Prostate gland (tissue), 2 donors: ENCODE results near the gene TCP1.

Source experiments
- CTCF ChIP-seq, 4 experiments: fragments of 200-600 bp in 2 of 4; fragments of 450-650 bp in 2 of 4; sonication (generic) in 2 of 4; IDR thresholded peaks; 1 replicate in 3 of 4; 2 replicates in 1 of 4; pipeline ENCODE4 v1.5.1; 2016 to 2019; ENCODE audit warnings: antibody characterized with exemption in 4 of 4, mild to moderate bottlenecking in 2 of 4, moderate library complexity in 2 of 4
- POLR2AphosphoS5 ChIP-seq: sonication (generic); formaldehyde crosslinking; IDR thresholded peaks from one replicate; pipeline ENCODE4 v1.6.1; 2017; ENCODE audit warnings: antibody characterized with exemption

GRCh38 chr6:159829526-159829925 is 40.1 kb upstream of the TCP1 start:
- TF ChIP-seq POLR2AphosphoS5 = no peak
- no peak for TF ChIP-seq CTCF (IDR thresholded peaks at IDR 0.05)
